CD1c-positive myeloid dendritic cell (primary cell): ENCODE data around the gene OCSTAMP.

ENCODE experiments used
- DNase-seq: peaks from one replicate; pipeline ENCODE4 v3.0.0-alpha.2; 2016; ENCODE audit errors: extremely low spot score

OCSTAMP gene

DNA sequence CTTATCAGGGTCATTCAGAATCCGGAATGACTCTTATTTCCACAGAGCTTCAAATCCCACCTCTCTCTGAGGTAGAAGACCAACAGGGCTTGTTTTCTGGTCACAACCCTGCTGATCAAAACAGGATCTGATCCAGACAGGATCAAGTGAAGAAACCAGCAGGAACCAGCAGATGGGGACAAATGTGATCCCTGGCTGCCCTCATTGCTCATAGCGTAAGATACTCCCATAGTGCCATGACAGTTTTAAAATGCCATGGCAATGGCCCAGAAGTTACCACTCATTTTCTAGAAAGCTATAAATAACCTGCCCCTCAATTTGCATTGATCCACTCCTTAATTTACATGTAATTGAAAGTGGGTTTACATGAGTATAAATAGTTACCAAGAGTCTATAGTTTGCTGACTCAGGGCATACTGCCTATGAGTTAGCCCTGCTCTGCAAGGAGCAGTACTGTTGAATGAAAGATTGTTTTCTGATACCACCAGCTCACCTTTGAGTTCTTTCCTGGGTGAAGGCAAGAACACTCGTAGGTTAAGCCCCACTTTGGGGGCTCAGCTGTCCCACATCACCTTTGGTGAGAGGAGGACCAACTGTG, 30.9 kb downstream of the OCSTAMP start:
- DNase-seq, result no peak

DNA sequence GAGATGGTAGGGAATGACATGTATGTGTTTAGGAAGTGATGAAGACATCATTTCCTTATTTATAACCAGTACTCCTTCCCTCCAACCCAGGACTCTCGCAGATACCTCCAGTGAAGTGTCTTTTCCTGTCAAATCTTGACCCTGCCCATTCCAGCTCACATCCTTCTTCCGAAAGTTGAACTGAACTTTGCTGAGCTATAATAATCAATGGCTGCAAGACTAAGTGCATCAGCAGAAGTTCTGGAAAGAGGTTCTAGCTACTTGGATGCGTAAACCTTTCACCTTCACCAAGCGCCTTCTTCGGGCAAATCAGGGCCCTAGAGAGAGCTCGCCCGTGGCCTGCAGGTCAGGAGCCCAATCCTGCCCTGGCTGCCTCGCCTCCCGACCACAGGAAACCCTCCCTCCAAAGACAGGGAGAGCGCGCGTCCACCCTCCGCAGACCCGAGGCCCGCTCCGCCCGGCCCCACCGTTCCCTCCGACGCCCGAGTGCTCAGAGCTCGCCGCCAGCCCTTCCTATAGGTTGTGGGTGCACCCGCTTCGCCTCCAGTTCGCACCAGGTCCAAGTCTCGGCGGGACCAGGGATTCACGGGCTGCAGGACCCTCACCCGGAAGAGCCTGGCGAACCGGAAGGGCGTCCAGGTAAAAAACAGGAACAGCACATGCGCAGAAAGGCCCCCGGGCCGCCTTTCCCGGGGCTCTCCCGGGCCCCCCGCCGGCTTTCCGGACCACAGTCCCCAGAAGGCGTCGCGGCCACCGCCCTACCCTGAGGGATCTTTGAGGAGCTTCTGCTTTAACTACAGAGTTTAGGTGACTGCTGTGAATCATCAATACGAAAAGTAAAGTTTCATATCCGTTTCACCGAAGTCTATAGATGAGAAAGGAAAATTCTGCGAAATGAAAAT, 37.3 kb downstream of the OCSTAMP start, which contains the start of gene ZNF334:
ZNF334 (minus strand) TSS at position 617 of the 902 bp plus-strand sequence. CDS start 1,457 bp downstream, outside the sequence.
- peak; percentile 47 for DNase-seq

DNA sequence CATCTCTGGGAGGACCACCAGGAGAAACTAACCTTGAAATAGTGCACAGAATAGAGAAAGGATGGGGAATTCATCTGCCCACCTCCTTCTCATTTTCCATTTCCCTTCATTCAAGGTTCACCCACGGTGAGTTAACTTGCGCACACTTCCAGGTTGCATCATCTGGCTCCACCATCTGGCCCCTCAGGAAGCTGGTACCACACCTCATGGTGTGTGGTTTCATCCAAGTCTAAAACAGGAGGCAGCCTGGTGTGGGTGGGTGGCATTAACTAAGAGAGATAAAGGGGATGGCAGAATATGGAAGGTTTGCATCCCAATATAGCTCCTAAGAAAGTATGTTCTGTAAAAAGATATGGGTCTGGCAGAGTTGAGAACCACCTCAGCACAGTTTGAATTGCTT, 40.9 kb downstream of the OCSTAMP start:
- no peak for DNase-seq

DNA sequence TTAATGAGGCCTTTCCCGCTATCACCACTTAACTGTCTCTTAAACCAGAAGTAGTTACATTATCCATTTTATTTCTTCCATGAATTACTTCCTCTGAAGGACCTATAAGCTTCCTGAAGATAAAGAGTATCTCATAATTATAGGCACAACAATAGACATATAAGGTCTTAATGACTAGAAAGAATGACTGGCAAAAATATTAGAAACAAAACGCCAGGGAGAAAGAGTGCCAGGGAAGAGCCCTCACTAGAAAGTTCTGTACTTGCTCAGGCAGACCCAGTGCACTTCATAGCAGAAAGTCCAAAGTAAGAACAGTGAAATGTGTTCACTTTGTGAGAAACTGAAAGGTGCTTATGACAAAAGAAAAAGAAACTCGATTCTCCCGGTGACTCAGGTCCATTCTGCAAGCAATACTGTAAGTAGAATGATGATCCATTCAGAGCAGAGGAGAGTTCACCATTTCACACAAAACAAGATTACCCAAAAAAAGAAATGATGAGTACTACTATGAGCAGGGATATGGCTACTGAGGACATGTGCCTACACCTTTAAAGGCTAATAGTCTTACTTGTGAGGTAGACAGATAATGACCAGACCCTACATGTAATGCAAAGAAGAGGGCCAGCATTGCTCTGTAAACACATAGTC, 42.6 kb downstream of the OCSTAMP start:
- DNase-seq, result no peak

DNA sequence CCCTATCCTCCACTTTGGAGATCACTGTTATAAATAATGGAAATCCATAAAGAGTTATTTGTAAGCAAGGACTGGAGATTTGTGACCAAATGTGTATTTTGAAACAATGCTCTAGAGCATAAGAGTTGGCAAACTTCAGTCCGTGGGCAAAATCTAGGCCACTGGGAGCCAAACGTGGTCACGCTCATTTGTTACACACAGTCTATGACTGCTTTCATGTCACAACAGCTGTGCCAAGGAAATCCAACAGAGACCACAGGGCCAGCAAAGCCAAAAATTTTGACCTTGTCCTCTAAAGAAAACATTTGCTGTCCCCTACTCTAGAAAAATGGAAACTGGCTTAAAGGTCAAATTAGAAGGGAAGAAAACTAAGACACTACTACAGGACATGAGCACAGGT, 44.9 kb downstream of the OCSTAMP start:
- no peak for DNase-seq

DNA sequence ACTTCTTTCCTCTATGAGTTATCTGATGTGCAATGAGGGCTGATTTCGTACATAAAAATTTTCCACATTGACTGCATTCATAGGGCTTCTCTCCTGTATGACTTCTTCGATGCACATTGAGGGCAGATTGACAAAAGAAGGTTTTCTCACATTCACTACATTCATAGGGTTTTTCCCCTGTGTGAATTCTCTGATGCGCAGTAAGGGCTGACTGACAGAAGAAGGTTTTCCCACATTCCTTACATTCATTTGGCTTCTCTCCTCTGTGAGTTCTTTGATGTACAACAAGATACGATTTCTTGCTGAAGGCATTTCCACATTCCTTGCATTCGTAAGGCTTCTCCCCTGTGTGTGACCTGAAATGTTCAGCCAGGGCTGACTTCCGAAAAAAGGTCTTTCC, 48.5 kb downstream of the OCSTAMP start:
- DNase-seq, result no peak

DNA sequence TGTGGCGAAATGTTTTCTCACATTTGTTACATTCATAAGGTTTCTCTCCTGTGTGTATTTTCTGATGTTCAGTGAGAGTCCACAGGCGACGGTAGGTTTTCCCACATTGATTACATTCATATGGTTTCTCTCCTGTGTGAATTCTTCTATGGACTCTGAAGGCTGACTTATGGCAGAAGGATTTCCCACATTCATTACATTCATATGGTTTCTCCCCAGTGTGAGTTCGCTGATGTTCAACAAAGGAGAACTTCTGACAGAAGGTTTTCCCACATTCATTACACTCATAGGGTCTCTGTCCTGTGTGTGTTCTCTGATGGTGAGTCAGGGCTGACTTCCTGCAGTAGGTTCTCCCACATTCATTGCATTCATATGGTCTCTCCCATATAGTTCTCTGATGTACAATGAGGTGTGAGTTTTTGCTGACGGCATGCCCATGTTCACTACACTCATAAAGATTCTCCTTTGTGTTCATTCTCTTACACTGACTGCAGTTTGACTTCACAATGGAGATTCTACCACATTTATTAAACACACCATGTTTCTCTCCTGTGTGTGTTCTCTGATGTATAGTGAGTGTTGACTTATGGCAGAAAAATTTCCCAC, 49.0 kb downstream of the OCSTAMP start:
- no peak for DNase-seq

DNA sequence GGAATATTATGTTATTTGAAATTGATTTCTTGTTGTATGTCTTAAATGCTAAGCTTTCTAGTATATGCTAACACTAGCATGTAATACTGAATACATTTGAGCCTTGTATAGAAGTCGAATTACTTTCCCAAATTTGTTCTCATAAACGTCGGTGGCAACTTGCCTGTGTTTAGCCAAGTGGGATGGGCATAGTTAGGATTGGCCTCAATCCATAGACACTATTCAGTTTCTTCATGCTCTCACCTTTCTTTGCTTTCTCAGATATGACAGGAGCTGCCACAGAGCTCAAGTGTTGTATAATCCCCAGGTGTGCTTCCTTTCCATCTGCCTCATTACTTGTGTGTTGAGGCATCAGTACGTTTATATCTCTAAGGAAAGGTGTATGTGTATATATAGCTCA, 56.4 kb downstream of the OCSTAMP start:
- DNase-seq, result no peak

DNA sequence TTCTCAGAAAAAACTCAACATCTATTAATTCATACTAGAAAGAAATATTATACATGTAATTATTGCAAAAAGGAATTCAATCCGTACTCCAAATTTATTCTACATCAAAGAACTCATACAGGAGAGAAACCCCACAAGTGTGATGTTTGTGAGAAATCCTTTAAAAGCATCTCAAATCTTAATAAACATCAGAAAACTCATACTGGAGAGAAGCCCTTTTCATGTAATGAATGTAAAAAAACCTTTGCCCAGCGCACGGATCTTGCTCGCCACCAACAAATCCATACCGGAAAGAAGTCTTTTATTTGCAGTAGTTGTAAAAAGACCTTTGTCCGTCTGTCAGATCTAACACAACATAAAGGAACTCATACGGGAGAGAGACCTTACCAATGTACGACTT, 59.1 kb downstream of the OCSTAMP start:
- no peak for DNase-seq
